Measurements from ENCODE around the gene BACH1.

The BACH1 gene

DNA sequence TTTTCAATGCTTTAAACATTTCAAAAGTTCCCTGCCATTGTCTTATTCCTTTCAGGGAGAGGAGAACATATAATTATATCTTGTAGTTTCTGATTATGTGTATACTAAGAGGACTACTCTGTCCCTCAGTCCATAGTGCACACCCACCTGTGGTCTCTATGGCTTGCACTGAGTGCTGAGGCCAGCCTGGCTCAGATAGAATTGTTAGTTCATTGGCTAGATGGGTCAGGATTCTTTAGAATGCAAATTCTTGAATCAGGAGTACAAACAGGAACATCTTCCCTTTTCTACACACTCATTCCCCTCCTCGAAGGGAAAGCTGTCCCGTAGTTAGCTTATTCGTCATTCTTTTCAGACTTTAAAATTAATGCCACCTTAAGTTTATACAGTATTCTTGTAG lies 8.2 kb downstream of the BACH1 start:
- no peak for TF ChIP-seq CTCF (IDR thresholded peaks at IDR 0.05; ENCODE audit: insufficient read depth, low read depth, low read length, missing control alignments)
- H3K4me3 ChIP-seq (ENCODE audit: low read length) = no peak overlapping the region
- no peak for DNase-seq (ENCODE audit: low read depth)

GRCh38 chr21:29307718-29308455 lies 9.2 kb downstream of the BACH1 start:
- no peak for TF ChIP-seq CTCF (IDR thresholded peaks at IDR 0.05; ENCODE audit: insufficient read depth, low read depth, low read length, missing control alignments)
- DNase-seq (ENCODE audit: low read depth) = no peak
- no peak overlapping the region for H3K4me3 ChIP-seq (ENCODE audit: low read length)

GRCh38 chr21:29308456-29308783 lies 9.7 kb downstream of the BACH1 start:
- DNase-seq (ENCODE audit: low read depth) = no peak
- no peak overlapping the region for H3K4me3 ChIP-seq (ENCODE audit: low read length)
- TF ChIP-seq CTCF (IDR thresholded peaks at IDR 0.05; ENCODE audit: insufficient read depth, low read depth, low read length, missing control alignments) = no peak

DNA sequence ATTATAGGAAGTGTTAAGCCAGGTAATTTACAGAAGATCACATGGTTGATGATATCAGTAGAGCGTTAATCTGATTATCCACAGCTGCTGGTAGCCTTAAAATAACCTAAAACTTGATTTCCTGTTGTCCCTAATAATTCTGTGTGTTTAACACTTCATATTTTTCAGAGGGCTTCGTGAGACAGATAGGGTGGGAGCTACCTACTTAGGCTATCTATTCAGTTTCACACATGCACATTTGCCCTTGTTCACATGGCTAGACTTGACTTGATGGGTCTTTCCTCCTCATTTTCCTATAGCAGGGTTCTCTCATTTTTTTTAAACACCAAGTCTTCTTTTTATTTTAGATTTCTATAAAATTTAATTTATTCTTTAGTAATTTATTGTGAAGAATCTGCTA lies 11.0 kb downstream of the BACH1 start:
- DNase-seq (ENCODE audit: low read depth) = no peak
- TF ChIP-seq CTCF (IDR thresholded peaks at IDR 0.05; ENCODE audit: insufficient read depth, low read depth, low read length, missing control alignments) = no peak
- no peak overlapping the region for H3K4me3 ChIP-seq (ENCODE audit: low read length)

DNA sequence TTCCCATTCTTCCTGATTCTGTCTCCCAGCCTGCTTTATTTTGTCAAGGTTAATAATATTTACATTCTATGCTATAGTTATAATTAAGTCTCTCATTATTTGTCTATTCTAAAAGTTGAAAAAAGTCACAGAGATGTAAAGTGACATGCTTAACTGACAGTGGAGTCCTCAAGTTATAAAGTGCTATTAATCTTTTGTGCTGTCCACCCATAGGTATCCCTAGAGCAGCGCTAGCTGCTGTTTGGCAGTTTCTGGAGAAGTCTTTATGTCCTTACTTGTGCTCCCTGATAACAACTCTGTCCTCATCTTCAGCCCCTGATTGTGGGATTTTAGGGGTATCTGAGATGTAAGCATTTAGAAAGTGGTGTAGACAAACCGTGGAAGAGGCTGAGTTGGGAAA lies 13.1 kb downstream of the BACH1 start:
- no peak for TF ChIP-seq CTCF (IDR thresholded peaks at IDR 0.05; ENCODE audit: insufficient read depth, low read depth, low read length, missing control alignments)
- no peak for DNase-seq (ENCODE audit: low read depth)
- H3K4me3 ChIP-seq (ENCODE audit: low read length) = no peak overlapping the region

- H3K4me3 ChIP-seq (ENCODE audit: low read length) = no peak overlapping the region
- no peak for DNase-seq (ENCODE audit: low read depth)
- TF ChIP-seq CTCF (IDR thresholded peaks at IDR 0.05; ENCODE audit: insufficient read depth, low read depth, low read length, missing control alignments) = no peak
Observed at GRCh38 chr21:29312981-29313380, 14.3 kb downstream of the BACH1 start.

Data from epithelial cell of esophagus (primary cell).